ENCODE results near the gene USP7. TPM values are rescaled to one million over a fixed set of nuclear protein-coding genes. Genes with fewer than 3 reads are reported as not detected.

The USP7 gene
- total RNA-seq, 6 donors from 2014 or later, result 68.2 to 122 (median 72.2) TPM

DNA sequence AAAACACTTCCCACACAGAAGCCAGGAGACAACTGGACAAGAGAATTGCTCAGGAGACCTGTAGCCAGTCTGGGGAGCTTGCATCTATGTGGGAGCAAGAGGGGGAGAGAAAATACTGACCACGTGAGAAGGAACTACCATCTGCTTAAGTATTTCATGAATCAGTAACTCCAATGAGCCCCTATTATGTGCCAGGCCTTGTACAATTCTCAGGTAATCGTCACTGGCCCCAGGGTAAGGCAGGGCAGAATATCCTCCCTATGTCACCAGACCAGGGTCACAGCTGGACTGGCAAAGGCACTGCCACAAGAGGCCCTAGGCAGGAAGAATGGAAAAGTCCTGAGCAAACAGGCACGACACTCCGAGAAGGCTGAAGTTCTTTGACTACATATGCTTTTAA, 25.9 kb downstream of the USP7 start:
- 59 to 66% methylated on average over 4 of the region's 4 CpGs for WGBS, 2 donors

DNA sequence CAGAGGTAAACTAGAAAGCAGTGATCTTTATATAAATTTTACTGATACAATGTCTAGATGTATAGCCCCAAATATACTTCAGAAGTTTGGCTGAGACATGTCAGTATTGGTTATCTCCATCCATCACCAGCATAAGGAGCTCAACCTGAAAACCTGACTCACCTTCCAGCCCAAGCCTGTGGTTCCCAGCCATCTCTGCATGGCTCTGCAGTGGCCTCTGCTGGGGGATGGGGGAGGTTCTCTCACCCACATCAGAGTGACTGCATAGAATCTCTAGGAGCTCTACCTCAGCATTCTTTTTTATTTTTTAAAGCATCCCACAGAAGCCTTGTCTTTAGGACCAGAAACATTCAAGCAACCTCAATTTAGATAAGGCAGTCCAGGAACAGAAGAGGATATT, 27.3 kb downstream of the USP7 start:
- no peak overlapping the region for H3K27ac ChIP-seq
- ATAC-seq (ENCODE audit: low FRiP score in 2 of 2), result peak in 1 of 2 donors; percentile 59

More for the DNA sequence above, 25.9 kb downstream of the USP7 start:
- DNase-seq, result no peak
- no peaks in the 10 kb centered on the region for H3K36me3 ChIP-seq
- no peak overlapping the region for H3K27ac ChIP-seq
- H3K4me1 ChIP-seq, result peaks cover 34 to 58% (median 41%) of the 10 kb centered on the region in 4 donors
- no peaks in the 10 kb centered on the region for H3K27me3 ChIP-seq
- H3K4me3 ChIP-seq, result no peak overlapping the region
- ATAC-seq (ENCODE audit: low FRiP score in 2 of 2), result no peak
- H3K9me3 ChIP-seq, result no peaks in the 10 kb centered on the region
- TF ChIP-seq CTCF (IDR thresholded peaks at IDR 0.05), result no peak
- TF ChIP-seq POLR2AphosphoS5 (IDR thresholded peaks at IDR 0.05), result no peak
- no peak for TF ChIP-seq POLR2A (IDR thresholded peaks at IDR 0.05)
- no peak for TF ChIP-seq EP300 (IDR thresholded peaks at IDR 0.05)

DNA sequence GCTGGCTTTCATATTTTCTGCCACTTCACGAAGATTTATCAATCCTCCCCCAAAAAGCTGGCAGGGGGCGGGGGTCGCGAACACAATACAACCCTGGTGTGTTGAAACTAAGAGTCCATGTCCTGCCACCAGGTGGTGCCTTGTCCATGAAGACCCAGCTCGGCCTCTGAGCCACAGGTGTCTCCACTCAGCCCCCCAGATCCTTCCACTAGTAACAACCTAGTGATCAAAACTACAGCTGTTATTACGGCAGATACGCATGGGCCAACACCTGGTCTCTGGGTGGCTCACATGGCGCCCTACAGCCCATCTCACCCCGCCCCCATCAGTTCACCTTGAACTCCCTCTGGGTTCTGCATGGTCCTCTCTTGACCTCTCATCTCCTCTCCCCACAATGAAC, 27.7 kb downstream of the USP7 start:
- ATAC-seq (ENCODE audit: low FRiP score in 2 of 2), result no peak
- H3K27ac ChIP-seq, result no peak overlapping the region
- H3K4me1 ChIP-seq, result peaks cover 22 to 52% (median 30%) of the 10 kb centered on the region in 4 donors
- H3K36me3 ChIP-seq, result no peaks in the 10 kb centered on the region
- DNase-seq, result no peak
- H3K27me3 ChIP-seq, result no peaks in the 10 kb centered on the region
- H3K4me3 ChIP-seq, result no peak overlapping the region
- WGBS, 2 donors, result 86 to 93% methylated on average over 9 of the region's 9 CpGs
- no peaks in the 10 kb centered on the region for H3K9me3 ChIP-seq
- no peak for TF ChIP-seq EP300 (IDR thresholded peaks at IDR 0.05)
- no peak for TF ChIP-seq POLR2AphosphoS5 (IDR thresholded peaks at IDR 0.05)
- no peak for TF ChIP-seq POLR2A (IDR thresholded peaks at IDR 0.05)
- no peak for TF ChIP-seq CTCF (IDR thresholded peaks at IDR 0.05)

More for the DNA sequence above, 27.3 kb downstream of the USP7 start:
- H3K27me3 ChIP-seq, result no peaks in the 10 kb centered on the region
- H3K9me3 ChIP-seq, result no peaks in the 10 kb centered on the region
- peaks cover 22 to 48% (median 30%) of the 10 kb centered on the region in 4 donors for H3K4me1 ChIP-seq
- H3K36me3 ChIP-seq, result no peaks in the 10 kb centered on the region
- DNase-seq, result peak in 1 of 2 donors; percentile 52
- no peak for TF ChIP-seq EP300 (IDR thresholded peaks at IDR 0.05)
- TF ChIP-seq CTCF (IDR thresholded peaks at IDR 0.05), result peak in 3 of 6 experiments; percentile 19 to 27 (median 21)
- TF ChIP-seq POLR2AphosphoS5 (IDR thresholded peaks at IDR 0.05), result no peak
- no peak overlapping the region for H3K4me3 ChIP-seq

- no peak for DNase-seq
- H3K36me3 ChIP-seq, result peaks cover 0 to 7% (median 3%) of the 10 kb centered on the region in 4 donors
- TF ChIP-seq POLR2AphosphoS5 (IDR thresholded peaks at IDR 0.05) (no peak), POLR2A (IDR thresholded peaks at IDR 0.05) (no peak), EP300 (IDR thresholded peaks at IDR 0.05) (no peak), CTCF (IDR thresholded peaks at IDR 0.05) (no peak)
- ATAC-seq (ENCODE audit: low FRiP score in 2 of 2), result no peak
- 86 to 94% methylated on average over 6 of the region's 6 CpGs for WGBS, 2 donors
- no peaks in the 10 kb centered on the region for H3K9me3 ChIP-seq
- no peaks in the 10 kb centered on the region for H3K27me3 ChIP-seq
- H3K27ac ChIP-seq, result no peak overlapping the region
- H3K4me1 ChIP-seq, result peaks cover 19 to 54% (median 25%) of the 10 kb centered on the region in 4 donors
- H3K4me3 ChIP-seq, result no peak overlapping the region
Observed at GRCh38 chr16:8934601-8935000, 29.1 kb downstream of the USP7 start.

GRCh38 chr16:8931859-8932258, 31.8 kb downstream of the USP7 start:
- TF ChIP-seq POLR2A (IDR thresholded peaks at IDR 0.05) (no peak), POLR2AphosphoS5 (IDR thresholded peaks at IDR 0.05) (no peak), EP300 (IDR thresholded peaks at IDR 0.05) (no peak), CTCF (IDR thresholded peaks at IDR 0.05) (no peak)
- H3K27ac ChIP-seq, result no peak overlapping the region
- DNase-seq (peak in 1 of 2 donors; percentile 35), ATAC-seq (ENCODE audit: low FRiP score in 2 of 2) (peak in 1 of 2 donors; percentile 48)
- 38 to 41% methylated on average over 6 of the region's 6 CpGs for WGBS, 2 donors
- no peaks in the 10 kb centered on the region for H3K9me3 ChIP-seq
- H3K27me3 ChIP-seq, result no peaks in the 10 kb centered on the region
- peaks cover 3 to 31% (median 13%) of the 10 kb centered on the region in 4 donors for H3K36me3 ChIP-seq
- peaks cover 14 to 46% (median 22%) of the 10 kb centered on the region in 4 donors for H3K4me1 ChIP-seq
- no peak overlapping the region for H3K4me3 ChIP-seq

All from upper lobe of left lung (tissue), 6 donors.